AG10803 (cell line): ENCODE results near the gene ENKUR.

Source experiments
- DNase-seq: peaks from one replicate; pipeline ENCODE4 v3.0.0; 2010; ENCODE audit warnings: low read depth
- H3K4me3 ChIP-seq: 2 replicates; pipeline ENCODE4 v1.5.1; 2011; ENCODE audit warnings: mild to moderate bottlenecking, low read length, control low read depth
- TF ChIP-seq, protein P1 (sequence below): conservative IDR thresholded peaks from 2 replicates; pipeline ENCODE4 v1.5.1; 2011; ENCODE audit warnings: mild to moderate bottlenecking, low read length, control low read depth, inconsistent platforms

The ENKUR gene, protein sequence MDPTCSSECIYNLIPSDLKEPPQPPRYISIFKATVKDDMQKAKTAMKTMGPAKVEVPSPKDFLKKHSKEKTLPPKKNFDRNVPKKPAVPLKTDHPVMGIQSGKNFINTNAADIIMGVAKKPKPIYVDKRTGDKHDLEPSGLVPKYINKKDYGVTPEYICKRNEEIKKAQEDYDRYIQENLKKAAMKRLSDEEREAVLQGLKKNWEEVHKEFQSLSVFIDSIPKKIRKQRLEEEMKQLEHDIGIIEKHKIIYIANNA

GRCh38 chr10:25015828-25016375, at the start of gene ENKUR:
TSS of gene ENKUR (minus strand) at chr10:25016158. CDS start at chr10:25015936, 222 bp downstream.
- DNase-seq: peak; percentile 89
- TF ChIP-seq, protein P1, sequence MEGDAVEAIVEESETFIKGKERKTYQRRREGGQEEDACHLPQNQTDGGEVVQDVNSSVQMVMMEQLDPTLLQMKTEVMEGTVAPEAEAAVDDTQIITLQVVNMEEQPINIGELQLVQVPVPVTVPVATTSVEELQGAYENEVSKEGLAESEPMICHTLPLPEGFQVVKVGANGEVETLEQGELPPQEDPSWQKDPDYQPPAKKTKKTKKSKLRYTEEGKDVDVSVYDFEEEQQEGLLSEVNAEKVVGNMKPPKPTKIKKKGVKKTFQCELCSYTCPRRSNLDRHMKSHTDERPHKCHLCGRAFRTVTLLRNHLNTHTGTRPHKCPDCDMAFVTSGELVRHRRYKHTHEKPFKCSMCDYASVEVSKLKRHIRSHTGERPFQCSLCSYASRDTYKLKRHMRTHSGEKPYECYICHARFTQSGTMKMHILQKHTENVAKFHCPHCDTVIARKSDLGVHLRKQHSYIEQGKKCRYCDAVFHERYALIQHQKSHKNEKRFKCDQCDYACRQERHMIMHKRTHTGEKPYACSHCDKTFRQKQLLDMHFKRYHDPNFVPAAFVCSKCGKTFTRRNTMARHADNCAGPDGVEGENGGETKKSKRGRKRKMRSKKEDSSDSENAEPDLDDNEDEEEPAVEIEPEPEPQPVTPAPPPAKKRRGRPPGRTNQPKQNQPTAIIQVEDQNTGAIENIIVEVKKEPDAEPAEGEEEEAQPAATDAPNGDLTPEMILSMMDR: no peak
- peak within 1 kb of the TSS; percentile 94 for H3K4me3 ChIP-seq

DNA sequence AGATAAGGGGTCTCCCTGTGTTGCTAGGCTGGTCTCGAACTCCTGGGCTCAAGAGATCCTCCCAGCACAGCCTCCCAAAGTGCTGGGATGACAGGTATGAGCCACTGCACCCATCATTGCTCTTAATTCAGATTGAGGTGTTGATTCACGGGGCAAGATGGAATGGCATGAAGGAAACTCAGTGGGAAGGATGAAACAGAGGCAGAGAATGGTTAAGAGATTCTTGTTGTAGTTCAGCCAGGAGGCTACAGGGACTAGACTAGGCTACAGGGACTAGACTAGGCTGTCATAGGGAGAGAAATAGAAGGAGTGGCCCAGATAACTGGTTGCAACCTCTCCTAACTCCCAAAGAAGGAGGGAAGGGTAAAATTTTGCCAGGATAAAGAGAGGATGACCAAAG, 48.4 kb upstream of the ENKUR start:
- TF ChIP-seq, protein P1: no peak
- H3K4me3 ChIP-seq: no peak overlapping the region
- no peak for DNase-seq

DNA sequence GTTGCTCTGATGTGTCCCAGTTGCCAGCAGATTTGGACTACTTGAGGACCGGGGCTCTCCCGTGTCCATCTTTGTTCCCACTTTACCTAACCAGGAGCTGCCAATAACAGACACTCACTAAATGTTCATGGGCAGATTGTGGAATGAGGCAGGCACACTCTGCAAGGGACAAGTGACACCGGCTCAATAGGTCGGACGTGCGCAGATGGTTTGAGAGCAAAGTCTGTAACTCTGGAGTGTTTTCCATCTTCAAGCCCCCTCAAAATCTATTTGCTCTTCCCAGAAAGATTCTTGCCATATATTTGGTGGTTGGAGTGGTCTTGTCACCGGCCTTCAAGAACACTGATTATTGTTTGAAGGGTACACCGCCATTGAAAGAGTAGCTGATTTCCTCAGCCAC, 47.7 kb upstream of the ENKUR start:
- no peak for DNase-seq
- H3K4me3 ChIP-seq: no peak overlapping the region
- TF ChIP-seq, protein P1: no peak

DNA sequence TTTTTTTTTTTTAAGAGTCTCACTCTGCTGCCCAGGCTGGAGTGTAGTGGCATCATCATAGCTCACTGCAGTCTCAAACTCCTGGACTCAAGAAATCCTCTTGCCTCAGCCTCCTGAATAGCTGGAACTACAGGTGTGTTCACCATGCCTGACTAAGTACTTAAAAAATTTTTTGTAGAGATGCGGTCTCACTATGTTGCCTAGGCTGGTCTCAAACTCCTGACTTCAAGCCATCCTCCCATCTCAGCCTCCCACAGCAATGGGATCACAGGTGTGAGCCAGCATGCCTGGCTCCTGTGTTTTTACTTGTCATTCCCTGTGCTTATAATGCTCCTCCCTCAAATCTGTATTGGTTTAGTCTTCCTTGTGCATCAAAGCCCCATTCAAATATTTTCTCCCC, 47.2 kb upstream of the ENKUR start:
- no peak for DNase-seq
- TF ChIP-seq, protein P1: no peak
- no peak overlapping the region for H3K4me3 ChIP-seq

GRCh38 chr10:25061711-25062449, 45.9 kb upstream of the ENKUR start:
- peak overlapping the region; percentile 34 for H3K4me3 ChIP-seq
- TF ChIP-seq, protein P1: no peak

DNA sequence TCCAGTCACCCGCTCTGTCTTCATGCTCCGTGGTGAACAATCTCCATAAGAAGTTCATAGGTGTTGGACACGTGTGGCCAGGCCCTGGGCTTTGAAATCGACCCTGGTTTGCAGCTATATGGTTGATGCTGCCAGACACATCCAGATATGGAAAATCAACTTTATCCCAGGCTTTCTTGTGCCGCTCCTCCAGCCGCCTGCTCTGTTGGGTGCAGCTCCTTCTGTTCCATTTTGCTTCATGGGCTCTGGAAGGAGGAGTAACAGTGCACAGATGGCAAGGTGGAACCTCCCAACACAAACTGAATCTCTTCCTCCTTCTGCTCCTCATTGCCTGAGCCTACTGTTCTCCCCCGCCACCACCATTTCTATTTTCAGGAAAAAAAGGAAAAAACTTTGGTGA, 45.2 kb upstream of the ENKUR start:
- DNase-seq: no peak
- TF ChIP-seq, protein P1: no peak
- H3K4me3 ChIP-seq: no peak overlapping the region

More at GRCh38 chr10:25061711-25062449, 45.9 kb upstream of the ENKUR start:
- peak; percentile 52 for DNase-seq
